HUES64 (cell line): ENCODE results near the gene ANXA2R.

Experiments
- H3K27ac ChIP-seq: 2 replicates; pipeline ENCODE4 v1.7.0; 2013; ENCODE audit warnings: low read depth, low read length, inconsistent platforms
- H3K27me3 ChIP-seq: 2 replicates; pipeline ENCODE4 v1.6.1; 2013; ENCODE audit warnings: mild to moderate bottlenecking, low read length; ENCODE audit not compliant: insufficient read depth
- H3K36me3 ChIP-seq: 2 replicates; pipeline ENCODE4 v1.6.1; 2013; ENCODE audit warnings: mild to moderate bottlenecking, low read length; ENCODE audit not compliant: insufficient read depth
- H3K4me1 ChIP-seq: 2 replicates; pipeline ENCODE4 v1.6.1; 2013; ENCODE audit warnings: mild to moderate bottlenecking, low read length, moderate library complexity; ENCODE audit not compliant: insufficient read depth
- H3K4me3 ChIP-seq: 2 replicates; pipeline ENCODE4 v1.5.1; 2013; ENCODE audit warnings: mild to moderate bottlenecking, low read length, moderate library complexity
- H3K9ac ChIP-seq: 2 replicates; pipeline ENCODE4 v1.6.1; 2013; ENCODE audit warnings: mild to moderate bottlenecking, low read depth, low read length
- H3K9me3 ChIP-seq: 2 replicates; pipeline ENCODE4 v1.6.1; 2013; ENCODE audit warnings: low read depth, low read length; ENCODE audit not compliant: insufficient read depth
- WGBS: fragments of 150-250, 120-280 bp; methylation state at CpG from one replicate; pipeline ENCODE4 v1.1.7; 2013; ENCODE audit warnings: missing lambda C conversion rate; 5-methylcytosine and 5-hydroxymethylcytosine counted together

ANXA2R gene

GRCh38 chr5:43007911-43008362 is 32.2 kb downstream of the ANXA2R start:
- Histone ChIP-seq H3K27ac (peak overlapping the region; percentile 24; the same call in 1 of the 2 replicates), H3K36me3 (no peaks in the 10 kb centered on the region), H3K9ac (peak overlapping the region; percentile 50), H3K4me1 (0 out of 2 replicates have a peak, but pooled peaks cover 4% of the 10 kb centered on the region), H3K27me3 (peaks cover 71% of the 10 kb centered on the region), H3K4me3 (peak overlapping the region; percentile 68), H3K9me3 (no peaks in the 10 kb centered on the region)
- WGBS, result 49% methylated on average over 25 of the region's 25 CpGs

- 61% methylated on average over 27 of the region's 27 CpGs for WGBS
- H3K36me3 ChIP-seq, result no peaks in the 10 kb centered on the region
These were observed 32.7 kb downstream of the ANXA2R start for GRCh38 chr5:43007246-43007910.

GRCh38 chr5:43006424-43007202 is 33.5 kb downstream of the ANXA2R start:
- Histone ChIP-seq H3K9me3 (no peaks in the 10 kb centered on the region), H3K27me3 (peaks cover 73% of the 10 kb centered on the region), H3K4me3 (peak overlapping the region; percentile 68), H3K9ac (no peak overlapping the region), H3K27ac (no peak overlapping the region), H3K4me1 (0 out of 2 replicates have a peak, but pooled peaks cover 4% of the 10 kb centered on the region), H3K36me3 (no peaks in the 10 kb centered on the region)
- WGBS, result 95% methylated on average over 18 of the region's 19 CpGs

More at GRCh38 chr5:43007246-43007910, 32.7 kb downstream of the ANXA2R start:
- 0 out of 2 replicates have a peak overlapping the region, but pooled peaks have one; percentile 24 for H3K27ac ChIP-seq
- H3K4me1 ChIP-seq, result 0 out of 2 replicates have a peak, but pooled peaks cover 4% of the 10 kb centered on the region
- peak overlapping the region; percentile 68 for H3K4me3 ChIP-seq
- H3K27me3 ChIP-seq, result peaks cover 73% of the 10 kb centered on the region
- no peaks in the 10 kb centered on the region for H3K9me3 ChIP-seq
- H3K9ac ChIP-seq, result peak overlapping the region; percentile 50

GRCh38 chr5:43005031-43005430 is 35.1 kb downstream of the ANXA2R start:
- Histone ChIP-seq H3K9ac (no peak overlapping the region), H3K27ac (no peak overlapping the region), H3K4me3 (no peak overlapping the region), H3K9me3 (no peaks in the 10 kb centered on the region), H3K36me3 (no peaks in the 10 kb centered on the region), H3K27me3 (peaks cover 73% of the 10 kb centered on the region), H3K4me1 (peaks cover 11% of the 10 kb centered on the region)
- 95% methylated on average over 3 of the region's 4 CpGs for WGBS

- peaks cover 84% of the 10 kb centered on the region for H3K27me3 ChIP-seq
- no peak overlapping the region for H3K27ac ChIP-seq
- H3K4me1 ChIP-seq, result peaks cover 11% of the 10 kb centered on the region
- no peaks in the 10 kb centered on the region for H3K9me3 ChIP-seq
- no peak overlapping the region for H3K9ac ChIP-seq
- no peaks in the 10 kb centered on the region for H3K36me3 ChIP-seq
- H3K4me3 ChIP-seq, result no peak overlapping the region
These were observed 38.4 kb downstream of the ANXA2R start for GRCh38 chr5:43001748-43002147.

GRCh38 chr5:43000914-43001313 is 39.2 kb downstream of the ANXA2R start:
- H3K36me3 ChIP-seq, result no peaks in the 10 kb centered on the region
- H3K9ac ChIP-seq, result no peak overlapping the region
- H3K27me3 ChIP-seq, result peaks cover 86% of the 10 kb centered on the region
- H3K4me3 ChIP-seq, result peak overlapping the region; percentile 54
- WGBS, result 37% methylated on average over 6 of the region's 6 CpGs
- no peaks in the 10 kb centered on the region for H3K9me3 ChIP-seq
- no peak overlapping the region for H3K27ac ChIP-seq
- peaks cover 11% of the 10 kb centered on the region for H3K4me1 ChIP-seq

- Histone ChIP-seq H3K4me3 (peak overlapping the region; percentile 54), H3K36me3 (no peaks in the 10 kb centered on the region), H3K9me3 (no peaks in the 10 kb centered on the region), H3K9ac (no peak overlapping the region), H3K27ac (no peak overlapping the region), H3K27me3 (peaks cover 90% of the 10 kb centered on the region), H3K4me1 (peaks cover 11% of the 10 kb centered on the region)
- WGBS, result 3% methylated on average over 40 of the region's 40 CpGs
These were observed 39.8 kb downstream of the ANXA2R start for GRCh38 chr5:43000111-43000840.

- Histone ChIP-seq H3K36me3 (no peaks in the 10 kb centered on the region), H3K9ac (no peak overlapping the region), H3K27me3 (peaks cover 100% of the 10 kb centered on the region), H3K4me1 (peaks cover 10% of the 10 kb centered on the region), H3K4me3 (no peak overlapping the region), H3K9me3 (no peaks in the 10 kb centered on the region), H3K27ac (no peak overlapping the region)
- WGBS, result 59% methylated on average over 10 of the region's 10 CpGs
These were observed 44.8 kb downstream of the ANXA2R start for GRCh38 chr5:42995360-42995751.

GRCh38 chr5:42994555-42995359 is 45.4 kb downstream of the ANXA2R start:
- 7% methylated on average over 52 of the region's 52 CpGs for WGBS
- Histone ChIP-seq H3K27me3 (peaks cover 100% of the 10 kb centered on the region), H3K27ac (no peak overlapping the region)

GRCh38 chr5:42994246-42994554 is 45.9 kb downstream of the ANXA2R start:
- Histone ChIP-seq H3K36me3 (no peaks in the 10 kb centered on the region), H3K4me1 (0 out of 2 replicates have a peak, but pooled peaks cover 5% of the 10 kb centered on the region), H3K27me3 (peaks cover 100% of the 10 kb centered on the region), H3K9me3 (peaks cover 4% of the 10 kb centered on the region; the same call in 1 of the 2 replicates), H3K27ac (no peak overlapping the region), H3K4me3 (peak overlapping the region; percentile 41), H3K9ac (no peak overlapping the region)
- whole genome bisulfite sequencing, result 4% methylated on average over 5 of the region's 6 CpGs

More at GRCh38 chr5:42994555-42995359, 45.4 kb downstream of the ANXA2R start:
- Histone ChIP-seq H3K4me1 (peaks cover 6% of the 10 kb centered on the region; the same call in 1 of the 2 replicates), H3K9me3 (0 out of 2 replicates have a peak, but pooled peaks cover 3% of the 10 kb centered on the region), H3K4me3 (peak overlapping the region; percentile 41), H3K9ac (no peak overlapping the region), H3K36me3 (no peaks in the 10 kb centered on the region)
